IMR-90 (cell line): Measurements from ENCODE around the gene LECT2. TPM values are rescaled to one million over a fixed set of nuclear protein-coding genes. Genes with fewer than 3 reads are reported as not detected.
A peak's percentile ranks its signal among the peaks of the same experiment; 100 is the strongest.

Experiments
- ATAC-seq: fragments of 200-7000 bp; cut with Tn5 transposase; 2 replicates; pipeline ENCODE4 v1.9.1; 2020; ENCODE audit warnings: low read depth, mild to moderate bottlenecking, moderate library complexity
- BruUV-seq: library from RNA; stranded (reverse); fragments of 400-500 nt; replicated peaks from 2 replicates; lab custom pipeline; 2021; lab: Mats Ljungman, UMichigan
- CTCF ChIA-PET: fragments of 300-600 bp; formaldehyde crosslinking; extraction: SDS; loops from one replicate; lab custom pipeline; 2021; ENCODE audit warnings: antibody characterized with exemption; lab: Yijun Ruan, JAX
- POLR2A ChIA-PET: fragments of 300-600 bp; sonication (Branson Sonifier 250); formaldehyde crosslinking; loops from one replicate; lab custom pipeline; 2022; ENCODE audit warnings: antibody characterized with exemption; ENCODE audit not compliant: unreplicated experiment; lab: Charles Lee
- DNase-seq: peaks from one replicate; pipeline ENCODE4 v3.0.0; 2013
- H2AFZ ChIP-seq: replicated peaks from 2 replicates; pipeline ENCODE3; 2013; ENCODE audit warnings: low read length, mild to moderate bottlenecking; ENCODE audit not compliant: poor library complexity
- H2AK5ac ChIP-seq: 2 replicates; pipeline ENCODE4 v1.6.1; 2013; ENCODE audit warnings: low read depth, low read length, inconsistent platforms
- H2AK9ac ChIP-seq: replicated peaks from 2 replicates; pipeline ENCODE3; 2013; ENCODE audit warnings: mild to moderate bottlenecking, low read depth, low read length, moderate library complexity; ENCODE audit not compliant: poor library complexity
- H2BK120ac ChIP-seq: 2 replicates; pipeline ENCODE4 v1.6.1; 2013; ENCODE audit warnings: low read depth, low read length, inconsistent platforms
- H2BK15ac ChIP-seq: 3 replicates; pipeline ENCODE4 v1.6.1; 2013; ENCODE audit warnings: low read depth, low read length, inconsistent platforms
- H2BK20ac ChIP-seq: 2 replicates; pipeline ENCODE4 v1.6.1; 2013; ENCODE audit warnings: low read depth, mild to moderate bottlenecking, inconsistent platforms, low read length, moderate library complexity
- H2BK5ac ChIP-seq: 2 replicates; pipeline ENCODE4 v1.6.1; 2013; ENCODE audit warnings: mild to moderate bottlenecking, low read depth, low read length, inconsistent platforms; ENCODE audit not compliant: poor library complexity, severe bottlenecking
- H3K14ac ChIP-seq: replicated peaks from 2 replicates; pipeline ENCODE4 v1.6.1; 2013; ENCODE audit warnings: low read depth, low read length, inconsistent platforms
- H3K18ac ChIP-seq: 2 replicates; pipeline ENCODE4 v1.6.1; 2013; ENCODE audit warnings: low read depth, low read length, control low read depth
- H3K23ac ChIP-seq: 2 replicates; pipeline ENCODE4 v1.6.1; 2013; ENCODE audit warnings: low read depth, low read length, inconsistent platforms
- H3K27ac ChIP-seq: 2 replicates; pipeline ENCODE4 v1.5.1; 2013; ENCODE audit warnings: mild to moderate bottlenecking, control low read depth, low read length; ENCODE audit not compliant: insufficient read depth
- H3K27me3 ChIP-seq: 2 replicates; pipeline ENCODE4 v1.6.1; 2013; ENCODE audit warnings: low read length; ENCODE audit not compliant: control insufficient read depth, insufficient read depth
- H3K36me3 ChIP-seq: 2 replicates; pipeline ENCODE4 v1.6.1; 2013; ENCODE audit warnings: low read length, mixed read lengths; ENCODE audit not compliant: control insufficient read depth, insufficient read depth
- H3K4ac ChIP-seq: 2 replicates; pipeline ENCODE4 v1.6.1; 2013; ENCODE audit warnings: low read depth, low read length, inconsistent platforms
- H3K4me1 ChIP-seq: 2 replicates; pipeline ENCODE4 v1.6.1; 2013; ENCODE audit warnings: low read length, mixed read lengths; ENCODE audit not compliant: control insufficient read depth, insufficient read depth
- H3K4me2 ChIP-seq: 2 replicates; pipeline ENCODE4 v1.6.1; 2013; ENCODE audit warnings: low read depth, mild to moderate bottlenecking, control low read depth, low read length, moderate library complexity
- H3K4me3 ChIP-seq: 2 replicates; pipeline ENCODE4 v1.5.1; 2013; ENCODE audit warnings: low read depth, mild to moderate bottlenecking, control low read depth, low read length, moderate library complexity; ENCODE audit not compliant: insufficient read depth
- H3K56ac ChIP-seq: 2 replicates; pipeline ENCODE4 v1.6.1; 2013; ENCODE audit warnings: low read length, inconsistent platforms; ENCODE audit not compliant: insufficient read depth; ENCODE audit errors: extremely low read depth
- H3K79me1 ChIP-seq, 2 experiments: 2 replicates each; pipeline ENCODE4 v1.6.1; 2013; ENCODE audit warnings: low read length in 2 of 2, inconsistent platforms in 1 of 2, low read depth in 1 of 2
- H3K9ac ChIP-seq: 2 replicates; pipeline ENCODE4 v1.6.1; 2013; ENCODE audit warnings: low read depth, low read length, control low read depth
- H3K9me1 ChIP-seq: 2 replicates; pipeline ENCODE4 v1.6.1; 2013; ENCODE audit warnings: low read length, inconsistent platforms; ENCODE audit not compliant: insufficient read depth
- H3K9me3 ChIP-seq: 2 replicates; pipeline ENCODE4 v1.6.1; 2013; ENCODE audit warnings: low read length; ENCODE audit not compliant: control insufficient read depth, insufficient read depth
- H4K20me1 ChIP-seq: 2 replicates; pipeline ENCODE4 v1.6.1; 2013; ENCODE audit warnings: low read length, inconsistent platforms; ENCODE audit not compliant: insufficient read depth
- H4K5ac ChIP-seq: 2 replicates; pipeline ENCODE4 v1.6.1; 2013; ENCODE audit warnings: mild to moderate bottlenecking, low read depth, low read length, control low read depth
- H4K8ac ChIP-seq, 2 experiments: 2 replicates each; pipeline ENCODE4 v1.6.1; 2013; ENCODE audit warnings: low read depth in 2 of 2, low read length in 2 of 2, control low read depth in 1 of 2, inconsistent platforms in 1 of 2
- H4K91ac ChIP-seq: 2 replicates; pipeline ENCODE4 v1.6.1; 2013; ENCODE audit warnings: low read depth, low read length, inconsistent platforms; ENCODE audit not compliant: insufficient read depth
- BHLHE40 ChIP-seq: fragments of 150-350 bp; IDR thresholded peaks from 2 replicates; pipeline ENCODE4 v1.6.1; 2016; ENCODE audit warnings: mild to moderate bottlenecking, low read depth, low read length
- CEBPB ChIP-seq: IDR thresholded peaks from 2 replicates; pipeline ENCODE4 v1.6.1; 2012; ENCODE audit warnings: low read depth, low read length, improper control_type of control experiment
- CTCF ChIP-seq: conservative IDR thresholded peaks from 2 replicates; pipeline ENCODE4 v1.5.1; 2012; ENCODE audit warnings: mild to moderate bottlenecking, low read depth, low read length, improper control_type of control experiment
- ELK1 ChIP-seq: fragments of 150-350 bp; IDR thresholded peaks from 2 replicates; pipeline ENCODE4 v1.6.1; 2016; ENCODE audit warnings: low read depth, mild to moderate bottlenecking, low read length, moderate library complexity, borderline replicate concordance
- FOS ChIP-seq: fragments of 150-350 bp; IDR thresholded peaks from 2 replicates; pipeline ENCODE4 v1.6.1; 2016; ENCODE audit warnings: low read depth, low read length
- MAFK ChIP-seq: IDR thresholded peaks from 2 replicates; pipeline ENCODE4 v1.6.1; 2012; ENCODE audit warnings: low read depth, low read length, improper control_type of control experiment
- MAZ ChIP-seq: IDR thresholded peaks from 2 replicates; pipeline ENCODE4 v1.6.1; 2012; ENCODE audit warnings: low read depth, mild to moderate bottlenecking, low read length, improper control_type of control experiment, moderate library complexity, borderline replicate concordance
- MXI1 ChIP-seq: IDR thresholded peaks from 2 replicates; pipeline ENCODE4 v1.6.1; 2012; ENCODE audit warnings: low read depth, mild to moderate bottlenecking, low read length, moderate library complexity, borderline replicate concordance
- NFE2L2 ChIP-seq: fragments of 150-350 bp; IDR thresholded peaks from 2 replicates; pipeline ENCODE4 v1.6.1; 2016; ENCODE audit warnings: low read depth, mild to moderate bottlenecking, low read length
- POLR2A ChIP-seq: IDR thresholded peaks from 2 replicates; pipeline ENCODE4 v1.6.1; 2012; ENCODE audit warnings: mild to moderate bottlenecking, low read depth, low read length
- RAD21 ChIP-seq: IDR thresholded peaks from 2 replicates; pipeline ENCODE4 v1.6.1; 2012; ENCODE audit warnings: low read length, improper control_type of control experiment
- RCOR1 ChIP-seq: IDR thresholded peaks from 2 replicates; pipeline ENCODE4 v1.6.1; 2012; ENCODE audit warnings: mild to moderate bottlenecking, low read length, improper control_type of control experiment; ENCODE audit not compliant: insufficient replicate concordance
- RFX5 ChIP-seq: IDR thresholded peaks from 2 replicates; pipeline ENCODE4 v1.8.0; 2012; ENCODE audit warnings: low read depth, mild to moderate bottlenecking, low read length, moderate library complexity
- SMC3 ChIP-seq: fragments of 150-350 bp; IDR thresholded peaks from 2 replicates; pipeline ENCODE4 v1.6.1; 2016; ENCODE audit warnings: low read depth, mild to moderate bottlenecking, antibody characterized with exemption, low read length, moderate library complexity
- USF2 ChIP-seq: fragments of 150-350 bp; IDR thresholded peaks from 2 replicates; pipeline ENCODE4 v1.6.1; 2017; ENCODE audit warnings: mild to moderate bottlenecking, antibody characterized with exemption, low read length, low read depth
- WGBS, 2 experiments: methylation state at CpG; one replicate each; pipeline versions ENCODE4 v1.1.5 to v1.1.7; 2013; ENCODE audit warnings: missing lambda C conversion rate in 2 of 2; ENCODE audit not compliant: insufficient read length in 1 of 2; ENCODE audit errors: extremely low coverage in 2 of 2; 5-methylcytosine and 5-hydroxymethylcytosine counted together
- dilution Hi-C: fragments of 300-500 bp; cut with HindIII; formaldehyde crosslinking; loops from one replicate; pipeline ENCODE4 v1.14.3; 2018; ENCODE audit warnings: low sequenced_read_pairs; ENCODE audit not compliant: unreplicated experiment
- in situ Hi-C: fragments of 300-500 bp; cut with MboI; formaldehyde crosslinking; loops from 3 replicates; pipeline ENCODE4 v1.14.3; 2019; ENCODE audit warnings: low sequenced_read_pairs, inconsistent platforms, mixed read lengths
- intact Hi-C: fragments of 100-400 bp; cut with micrococcal nuclease; formaldehyde crosslinking; loops from 2 replicates; pipeline ENCODE4 v1.10.0; 2022
- polyA plus RNA-seq, 3 experiments: library from polyadenylated mRNA; depleted of rRNA; stranded (reverse); fragments of >200 nt; gene quantifications; 2 replicates each; pipeline ENCODE4 v1.2.3, GENCODE V29; 2012; ENCODE audit warnings: low replicate concordance in 1 of 3
- total RNA-seq: library from RNA; depleted of rRNA; stranded (reverse); fragments of >200 nt; gene quantifications from 2 replicates; pipeline ENCODE4 v1.2.3, GENCODE V29; 2012

LECT2 gene
- total and polyA plus RNA-seq, 2 of the 4 experiments (the other 2 are of a cell fraction), result not detected

GRCh38 chr5:135978993-135979392, 24.2 kb upstream of the LECT2 start:
- H2BK20ac ChIP-seq, result no peak overlapping the region
- no peaks in the 10 kb centered on the region for H3K27me3 ChIP-seq
- H3K9me3 ChIP-seq, result no peaks in the 10 kb centered on the region
- WGBS, 2 experiments, result no CpG with 5 or more reads among the region's 2 CpGs
- POLR2A ChIA-PET, result no interaction called here
- no peak overlapping the region for H2BK120ac ChIP-seq
- H2AFZ ChIP-seq, result no peak overlapping the region
- CTCF ChIA-PET, result no interaction called here
- no peaks in the 10 kb centered on the region for H3K36me3 ChIP-seq
- no peak for ATAC-seq
- no peak overlapping the region for H2AK9ac ChIP-seq
- BruUV-seq, result no TSS peak
- H2BK15ac ChIP-seq, result no peak overlapping the region
- no peak overlapping the region for H3K9ac ChIP-seq
- no peaks in the 10 kb centered on the region; the same call in 1 of the 2 replicates for H3K9me1 ChIP-seq
- TF ChIP-seq SMC3 (no peak), FOS (no peak), RAD21 (no peak), CEBPB (no peak), RFX5 (no peak), POLR2A (no peak), MAFK (no peak), BHLHE40 (no peak), MAZ (no peak), CTCF (no peak), ELK1 (no peak), RCOR1 (no peak), NFE2L2 (no peak), USF2 (no peak), MXI1 (no peak)
- H4K5ac ChIP-seq, result no peak overlapping the region
- no peak overlapping the region for H3K18ac ChIP-seq
- H3K23ac ChIP-seq, result no peak overlapping the region
- no peak overlapping the region for H3K27ac ChIP-seq
- dilution Hi-C loops (no loop called here), in situ Hi-C loops (no loop called here), intact Hi-C loops (no loop called here)
- H2BK5ac ChIP-seq, result peak overlapping the region; percentile 1
- peak overlapping the region; percentile 1; the same call in 1 of the 2 replicates for H3K4me2 ChIP-seq
- no peak overlapping the region for H3K14ac ChIP-seq
- H2AK5ac ChIP-seq, result no peak overlapping the region
- H3K4me3 ChIP-seq, result no peak overlapping the region
- no peak overlapping the region for H3K4ac ChIP-seq
- H3K56ac ChIP-seq, result no peak overlapping the region
- DNase-seq, result no peak
- H4K20me1 ChIP-seq, result no peaks in the 10 kb centered on the region
- H3K4me1 ChIP-seq, result peaks cover 8% of the 10 kb centered on the region
- H4K91ac ChIP-seq, result no peak overlapping the region
- H3K79me1 ChIP-seq, result no peaks in the 10 kb centered on the region
- H4K8ac ChIP-seq, result no peak overlapping the region
